ENCODE data around the gene ETV3. TPM values are rescaled to one million over a fixed set of nuclear protein-coding genes. Genes with fewer than 3 reads are reported as not detected.

The ETV3 gene
- total and polyA plus RNA-seq, 3 donors from 2014 or later, result 22.2 to 29.1 (median 28.0) TPM

- H3K27ac ChIP-seq, result no peak overlapping the region
- 96 to 100% methylated on average over 1 of the region's 1 CpG for WGBS, 2 donors
These were observed 60.8 kb downstream of the ETV3 start for GRCh38 chr1:157077394-157077793.

GRCh38 chr1:157073944-157074685 lies 64.1 kb downstream of the ETV3 start:
- peak; percentile 88 for DNase-seq
- H3K4me1 ChIP-seq, result no peaks in the 10 kb centered on the region
- H3K27ac ChIP-seq, result no peak overlapping the region
- H3K27me3 ChIP-seq, result no peaks in the 10 kb centered on the region
- H3K36me3 ChIP-seq (ENCODE audit: low read depth, missing control alignments), result no peaks in the 10 kb centered on the region
- peak overlapping the region; percentile 9 to 36 for H3K4me3 ChIP-seq
- TF ChIP-seq CTCF (IDR thresholded peaks at IDR 0.05), result peak; percentile 38 to 62 (median 40)
- TF ChIP-seq POLR2A (IDR thresholded peaks at IDR 0.05), result no peak
- H3K9me3 ChIP-seq, result no peaks in the 10 kb centered on the region
- intact Hi-C loops (cut with DNase I; ENCODE audit: low total_unique reads), result no loop called here
- 7 to 17% methylated on average over 4 to 35 of the region's 35 CpGs for WGBS, 2 donors

More at GRCh38 chr1:157077394-157077793, 60.8 kb downstream of the ETV3 start:
- Histone ChIP-seq H3K4me3 (no peak overlapping the region), H3K36me3 (ENCODE audit: low read depth, missing control alignments) (no peaks in the 10 kb centered on the region), H3K4me1 (no peaks in the 10 kb centered on the region), H3K27me3 (no peaks in the 10 kb centered on the region), H3K9me3 (no peaks in the 10 kb centered on the region)
- TF ChIP-seq POLR2A (IDR thresholded peaks at IDR 0.05) (no peak), CTCF (IDR thresholded peaks at IDR 0.05) (no peak)
- intact Hi-C loops (cut with DNase I; ENCODE audit: low total_unique reads), result no loop called here
- no peak for DNase-seq

Other genes with a start within 250 kb of the ETV3 start
- gene PEAR1, start 244.7 kb downstream of the ETV3 start, total RNA-seq, result 10 to 100 TPM; 13.8 TPM
- gene PEAR1, start 244.7 kb downstream of the ETV3 start, polyA plus RNA-seq (ENCODE audit: insufficient read depth, low read depth, low replicate concordance), result 10.5 TPM
- gene LRRC71, start 217.8 kb downstream of the ETV3 start, total RNA-seq, result 10 to 100 TPM; 17.5 to 23.1 TPM
- gene LRRC71, start 217.8 kb downstream of the ETV3 start, polyA plus RNA-seq (ENCODE audit: insufficient read depth, low read depth, low replicate concordance), result 49.2 TPM
- gene ARHGEF11, start 92.7 kb downstream of the ETV3 start, total RNA-seq, result 100 to 1,000 TPM; 113 to 120 TPM
- gene ARHGEF11, start 92.7 kb downstream of the ETV3 start, polyA plus RNA-seq (ENCODE audit: insufficient read depth, low read depth, low replicate concordance), result 69.2 TPM
- under 1 TPM in 1 of 2 donors, not detected in 1; 0.16 TPM for gene ETV3L, start 38.6 kb downstream of the ETV3 start, total RNA-seq
- gene ETV3L, start 38.6 kb downstream of the ETV3 start, polyA plus RNA-seq (ENCODE audit: insufficient read depth, low read depth, low replicate concordance), result not detected